Measurements from ENCODE around the gene EXOC1. TPM values are rescaled to one million over a fixed set of nuclear protein-coding genes. Genes with fewer than 3 reads are reported as not detected.

Gene EXOC1
- total RNA-seq, 1 donor from 2014 or later = 102 TPM

DNA sequence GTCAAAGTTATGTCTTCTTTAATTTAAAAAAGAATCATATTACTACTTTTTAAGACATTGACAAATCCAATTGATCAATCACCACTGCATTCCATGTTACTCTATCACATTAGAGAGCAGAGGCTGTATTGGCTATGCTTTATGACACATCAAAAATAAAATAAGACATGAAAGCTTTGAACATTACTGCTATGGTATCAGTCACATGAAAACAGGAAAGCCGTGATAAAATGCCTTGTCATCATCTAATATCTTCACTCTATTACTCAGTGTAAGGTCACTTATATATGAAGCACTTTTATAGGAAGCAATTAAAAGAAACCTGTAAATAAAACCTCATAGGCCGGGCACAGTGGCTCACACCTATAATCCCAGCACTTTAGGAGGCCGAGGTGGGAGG is 67.6 kb downstream of the EXOC1 start:
- H3K27me3 Mint-ChIP-seq (ENCODE audit: unreplicated experiment) = peaks cover 1% of the 10 kb centered on the region
- no peaks in the 10 kb centered on the region for H3K4me1 Mint-ChIP-seq (ENCODE audit: low read depth, unreplicated experiment)
- no peaks in the 10 kb centered on the region for H3K9me3 Mint-ChIP-seq (ENCODE audit: unreplicated experiment)
- H3K4me3 Mint-ChIP-seq (ENCODE audit: unreplicated experiment) = no peak overlapping the region
- no peak for DNase-seq
- TF ChIP-seq, protein P1, sequence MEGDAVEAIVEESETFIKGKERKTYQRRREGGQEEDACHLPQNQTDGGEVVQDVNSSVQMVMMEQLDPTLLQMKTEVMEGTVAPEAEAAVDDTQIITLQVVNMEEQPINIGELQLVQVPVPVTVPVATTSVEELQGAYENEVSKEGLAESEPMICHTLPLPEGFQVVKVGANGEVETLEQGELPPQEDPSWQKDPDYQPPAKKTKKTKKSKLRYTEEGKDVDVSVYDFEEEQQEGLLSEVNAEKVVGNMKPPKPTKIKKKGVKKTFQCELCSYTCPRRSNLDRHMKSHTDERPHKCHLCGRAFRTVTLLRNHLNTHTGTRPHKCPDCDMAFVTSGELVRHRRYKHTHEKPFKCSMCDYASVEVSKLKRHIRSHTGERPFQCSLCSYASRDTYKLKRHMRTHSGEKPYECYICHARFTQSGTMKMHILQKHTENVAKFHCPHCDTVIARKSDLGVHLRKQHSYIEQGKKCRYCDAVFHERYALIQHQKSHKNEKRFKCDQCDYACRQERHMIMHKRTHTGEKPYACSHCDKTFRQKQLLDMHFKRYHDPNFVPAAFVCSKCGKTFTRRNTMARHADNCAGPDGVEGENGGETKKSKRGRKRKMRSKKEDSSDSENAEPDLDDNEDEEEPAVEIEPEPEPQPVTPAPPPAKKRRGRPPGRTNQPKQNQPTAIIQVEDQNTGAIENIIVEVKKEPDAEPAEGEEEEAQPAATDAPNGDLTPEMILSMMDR (IDR thresholded peaks at IDR 0.05; ENCODE audit: partially characterized antibody, unreplicated experiment) = no peak
- H3K27ac Mint-ChIP-seq (ENCODE audit: unreplicated experiment) = no peak overlapping the region
- H3K36me3 Mint-ChIP-seq (ENCODE audit: unreplicated experiment) = no peaks in the 10 kb centered on the region

DNA sequence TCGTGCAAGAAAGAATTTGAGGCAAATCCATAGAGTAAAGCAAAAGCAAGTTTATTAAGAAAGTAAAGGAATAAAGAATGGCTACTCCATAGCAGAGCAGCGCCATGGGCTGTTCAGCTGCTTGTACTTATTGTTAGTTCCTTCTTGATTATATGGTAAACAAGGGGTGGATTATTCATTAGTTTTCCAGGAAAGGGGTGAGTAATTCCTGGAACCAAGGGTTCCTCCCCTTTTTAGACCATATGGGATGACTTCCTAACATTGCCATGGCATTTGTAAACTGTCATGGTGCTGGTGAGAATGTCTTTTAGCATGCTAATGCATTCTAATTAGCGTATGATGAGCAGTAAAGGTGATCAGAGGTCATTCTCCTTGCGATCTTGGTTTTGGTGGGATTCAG is 71.8 kb downstream of the EXOC1 start:
- no peak overlapping the region for H3K4me3 Mint-ChIP-seq (ENCODE audit: unreplicated experiment)
- H3K27ac Mint-ChIP-seq (ENCODE audit: unreplicated experiment) = no peak overlapping the region
- TF ChIP-seq, protein P1 (IDR thresholded peaks at IDR 0.05; ENCODE audit: partially characterized antibody, unreplicated experiment) = no peak
- no peak for DNase-seq
- no peaks in the 10 kb centered on the region for H3K36me3 Mint-ChIP-seq (ENCODE audit: unreplicated experiment)
- no peaks in the 10 kb centered on the region for H3K4me1 Mint-ChIP-seq (ENCODE audit: low read depth, unreplicated experiment)
- no peaks in the 10 kb centered on the region for H3K27me3 Mint-ChIP-seq (ENCODE audit: unreplicated experiment)
- no peaks in the 10 kb centered on the region for H3K9me3 Mint-ChIP-seq (ENCODE audit: unreplicated experiment)

DNA sequence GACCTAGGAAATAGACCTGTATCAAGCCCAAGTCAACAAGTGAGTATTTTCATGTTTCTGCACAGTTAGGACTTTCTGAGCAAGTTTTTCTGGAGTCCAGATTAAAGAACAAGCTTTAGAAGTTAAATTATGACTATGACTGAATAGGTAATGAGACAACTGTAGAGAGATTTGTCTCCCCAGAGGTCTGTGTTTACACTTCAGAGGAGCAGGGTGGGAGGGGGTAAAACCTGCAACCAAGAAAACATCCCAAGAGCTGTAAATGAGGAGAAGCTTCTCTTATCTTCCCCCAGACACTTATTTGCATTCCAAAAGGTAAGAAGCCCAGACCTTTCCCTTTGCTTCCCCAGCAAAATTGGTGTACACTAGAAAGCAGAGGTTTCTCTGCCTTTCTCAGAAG is 73.2 kb downstream of the EXOC1 start:
- H3K36me3 Mint-ChIP-seq (ENCODE audit: unreplicated experiment) = no peaks in the 10 kb centered on the region
- TF ChIP-seq, protein P1 (IDR thresholded peaks at IDR 0.05; ENCODE audit: partially characterized antibody, unreplicated experiment) = no peak
- H3K9me3 Mint-ChIP-seq (ENCODE audit: unreplicated experiment) = no peaks in the 10 kb centered on the region
- H3K27me3 Mint-ChIP-seq (ENCODE audit: unreplicated experiment) = no peaks in the 10 kb centered on the region
- no peaks in the 10 kb centered on the region for H3K4me1 Mint-ChIP-seq (ENCODE audit: low read depth, unreplicated experiment)
- no peak overlapping the region for H3K27ac Mint-ChIP-seq (ENCODE audit: unreplicated experiment)
- no peak for DNase-seq
- H3K4me3 Mint-ChIP-seq (ENCODE audit: unreplicated experiment) = no peak overlapping the region

DNA sequence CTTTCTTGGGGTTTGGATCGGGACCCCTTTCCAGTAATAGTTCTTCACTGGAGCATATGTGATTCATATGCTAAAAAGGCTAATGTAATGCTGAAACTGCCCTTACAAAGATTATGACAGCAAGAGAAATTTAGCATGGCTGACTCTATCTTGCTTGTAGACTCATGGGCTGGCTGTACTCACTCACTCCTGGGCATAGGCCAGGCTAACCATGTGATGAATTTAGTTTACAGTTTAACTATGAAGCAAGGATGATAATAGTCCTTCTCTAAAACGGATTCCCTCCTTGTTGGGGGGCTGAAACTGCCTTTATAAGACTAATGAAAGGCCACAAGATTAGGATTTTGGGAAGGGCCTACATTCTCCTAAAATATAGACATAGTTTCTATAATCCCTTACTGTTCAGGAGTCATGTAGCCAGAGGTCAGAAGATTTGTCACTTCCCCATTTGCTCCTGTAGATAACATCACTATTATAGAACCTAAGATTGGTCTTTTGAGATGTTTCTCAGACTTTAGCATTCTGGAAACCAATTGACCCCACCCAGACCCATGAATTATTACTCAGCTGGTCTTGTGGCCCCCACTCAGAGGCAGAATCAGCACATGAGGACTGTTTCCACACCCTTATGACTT is 74.5 kb downstream of the EXOC1 start:
- no peak for DNase-seq
- Mint-ChIP-seq H3K27me3 (ENCODE audit: unreplicated experiment) (no peaks in the 10 kb centered on the region), H3K9me3 (ENCODE audit: unreplicated experiment) (no peaks in the 10 kb centered on the region), H3K4me1 (ENCODE audit: low read depth, unreplicated experiment) (no peaks in the 10 kb centered on the region), H3K36me3 (ENCODE audit: unreplicated experiment) (no peaks in the 10 kb centered on the region), H3K27ac (ENCODE audit: unreplicated experiment) (no peak overlapping the region), H3K4me3 (ENCODE audit: unreplicated experiment) (no peak overlapping the region)
- TF ChIP-seq, protein P1 (IDR thresholded peaks at IDR 0.05; ENCODE audit: partially characterized antibody, unreplicated experiment) = no peak

DNA sequence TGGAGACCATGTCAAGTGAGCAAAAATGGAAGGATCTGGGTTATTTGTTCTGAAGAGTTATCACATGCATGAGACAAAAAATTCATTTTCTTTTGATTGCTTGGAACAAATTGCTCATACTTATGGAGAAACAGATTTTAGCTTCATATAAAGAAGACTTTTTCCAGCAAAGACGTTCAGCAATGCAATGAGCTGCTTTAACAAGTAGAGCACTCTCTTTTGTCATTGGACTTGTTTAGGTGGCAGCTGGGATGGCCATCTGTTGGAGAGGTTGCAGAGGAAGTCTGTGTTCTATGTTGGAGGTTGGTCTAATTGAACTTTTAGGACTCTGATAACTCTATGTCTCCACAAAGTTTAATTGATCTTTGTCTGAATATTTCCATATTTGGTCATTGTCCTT is 75.4 kb downstream of the EXOC1 start:
- DNase-seq = no peak
- Mint-ChIP-seq H3K27ac (ENCODE audit: unreplicated experiment) (no peak overlapping the region), H3K4me3 (ENCODE audit: unreplicated experiment) (no peak overlapping the region), H3K4me1 (ENCODE audit: low read depth, unreplicated experiment) (no peaks in the 10 kb centered on the region), H3K9me3 (ENCODE audit: unreplicated experiment) (no peaks in the 10 kb centered on the region), H3K36me3 (ENCODE audit: unreplicated experiment) (no peaks in the 10 kb centered on the region), H3K27me3 (ENCODE audit: unreplicated experiment) (no peaks in the 10 kb centered on the region)
- TF ChIP-seq, protein P1 (IDR thresholded peaks at IDR 0.05; ENCODE audit: partially characterized antibody, unreplicated experiment) = no peak

Data from glutamatergic neuron (in vitro differentiated cells).